Left ventricle myocardium inferior (tissue), 1 donor: Measurements from ENCODE around the gene PSMB11. TPM values are rescaled to one million over a fixed set of nuclear protein-coding genes. Genes with fewer than 3 reads are reported as not detected.

Experiments used
- DNase-seq: peaks from one replicate; pipeline ENCODE4 v3.0.0-alpha.2; 2020
- H3K27ac ChIP-seq: fragments of 200-600 bp; replicated peaks from 2 replicates; pipeline ENCODE4 v1.8.0; 2021
- H3K27me3 ChIP-seq: fragments of 200-600 bp; 2 replicates; pipeline ENCODE4 v1.8.0; 2021; ENCODE audit warnings: low read depth
- H3K36me3 ChIP-seq: fragments of 200-600 bp; 2 replicates; pipeline ENCODE4 v1.8.0; 2021
- H3K4me1 ChIP-seq: fragments of 200-600 bp; 2 replicates; pipeline ENCODE4 v1.8.0; 2021
- H3K4me3 ChIP-seq: fragments of 200-600 bp; 2 replicates; pipeline ENCODE4 v1.8.0; 2021; ENCODE audit warnings: mild to moderate bottlenecking, moderate library complexity
- H3K9me3 ChIP-seq: fragments of 200-600 bp; replicated peaks from 2 replicates; pipeline ENCODE4 v1.8.0; 2021
- CTCF ChIP-seq: fragments of 200-600 bp; IDR thresholded peaks from 2 replicates; pipeline ENCODE4 v1.8.0; 2021; ENCODE audit warnings: antibody characterized with exemption, mild to moderate bottlenecking, borderline replicate concordance
- intact Hi-C: fragments of 100-400 bp; cut with micrococcal nuclease; formaldehyde crosslinking; loops from one replicate; pipeline ENCODE4 v1.11.0; 2022
- total RNA-seq: library from RNA; stranded (reverse); fragmentation: NEBNext Ultra II Directional; extraction: Animal tissue kit (Norgen Biotek cat#: 25700); gene quantifications from one replicate; pipeline ENCODE4 v1.2.1, GENCODE V29; 2021
- donor health status: DM: no; HTN: yes; CAD: no; lungs with severe emphysema.

PSMB11 gene
- total RNA-seq, 1 donor from 2014 or later: not detected

DNA sequence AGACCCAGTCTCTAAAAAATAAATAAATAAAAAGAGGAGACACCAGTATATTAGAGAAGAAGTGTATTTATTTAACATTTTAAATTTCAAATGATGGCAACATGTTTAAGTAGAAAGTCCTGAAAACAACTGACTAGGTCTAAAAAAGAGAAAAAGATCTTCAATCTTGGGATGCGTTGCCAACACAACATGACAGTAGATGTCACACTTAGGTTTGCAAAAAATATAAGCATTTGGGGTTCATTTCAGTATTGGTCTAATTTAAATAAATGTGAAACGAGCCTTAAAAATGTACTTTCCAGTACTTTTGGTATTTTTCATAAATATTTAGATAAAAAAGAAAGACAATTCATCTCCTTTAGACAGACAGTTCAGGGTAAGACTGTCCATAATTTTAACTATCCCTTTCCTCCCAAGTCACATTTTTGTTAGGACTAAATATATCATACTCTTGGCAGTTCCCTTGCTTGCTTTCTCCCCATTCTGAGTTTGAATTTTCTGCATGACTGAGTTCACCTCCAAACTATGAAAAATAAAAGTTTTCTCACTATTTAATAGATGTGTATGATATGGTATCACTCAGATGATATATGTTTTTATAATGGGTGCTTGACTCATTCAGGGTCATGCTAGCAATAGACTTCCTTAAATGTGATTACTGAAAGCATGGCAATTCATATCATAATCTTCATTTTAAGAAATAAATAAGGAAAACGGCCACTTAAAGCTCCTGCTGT is 36.4 kb upstream of the PSMB11 start:
- H3K9me3 ChIP-seq: no peaks in the 10 kb centered on the region
- DNase-seq: no peak
- intact Hi-C loops: no loop called here
- peaks cover 38% of the 10 kb centered on the region for H3K4me1 ChIP-seq
- no peak overlapping the region for H3K27ac ChIP-seq
- TF ChIP-seq CTCF: no peak
- H3K36me3 ChIP-seq: no peaks in the 10 kb centered on the region
- no peaks in the 10 kb centered on the region for H3K27me3 ChIP-seq
- H3K4me3 ChIP-seq: peak overlapping the region; percentile 87

- Histone ChIP-seq H3K4me1 (peaks cover 38% of the 10 kb centered on the region), H3K4me3 (peak overlapping the region; percentile 87), H3K27me3 (no peaks in the 10 kb centered on the region), H3K36me3 (no peaks in the 10 kb centered on the region), H3K9me3 (no peaks in the 10 kb centered on the region), H3K27ac (peak overlapping the region; percentile 98)
- intact Hi-C loops: no loop called here
- no peak for DNase-seq
- TF ChIP-seq CTCF: no peak
Observed at GRCh38 chr14:23006188-23006534, 35.9 kb upstream of the PSMB11 start.

- Histone ChIP-seq H3K27ac (peak overlapping the region; percentile 98), H3K27me3 (no peaks in the 10 kb centered on the region), H3K4me3 (peak overlapping the region; percentile 87), H3K9me3 (no peaks in the 10 kb centered on the region), H3K4me1 (peaks cover 38% of the 10 kb centered on the region), H3K36me3 (no peaks in the 10 kb centered on the region)
- intact Hi-C loops: no loop called here
- DNase-seq: peak; percentile 95
- peak; percentile 33 for TF ChIP-seq CTCF
Observed at GRCh38 chr14:23006544-23007419, 35.2 kb upstream of the PSMB11 start.

GRCh38 chr14:23008831-23009230 is 33.2 kb upstream of the PSMB11 start:
- no peak overlapping the region for H3K27ac ChIP-seq
- H3K27me3 ChIP-seq: no peaks in the 10 kb centered on the region
- no peak for DNase-seq
- H3K36me3 ChIP-seq: no peaks in the 10 kb centered on the region
- H3K4me1 ChIP-seq: peaks cover 38% of the 10 kb centered on the region
- no peak overlapping the region for H3K4me3 ChIP-seq
- intact Hi-C loops: no loop called here
- no peak for TF ChIP-seq CTCF
- H3K9me3 ChIP-seq: no peaks in the 10 kb centered on the region

GRCh38 chr14:23009483-23009938 is 32.5 kb upstream of the PSMB11 start:
- H3K4me3 ChIP-seq: peak overlapping the region; percentile 67
- H3K27ac ChIP-seq: peak overlapping the region; percentile 82
- no peak for DNase-seq
- H3K36me3 ChIP-seq: no peaks in the 10 kb centered on the region
- no peaks in the 10 kb centered on the region for H3K27me3 ChIP-seq
- intact Hi-C loops: no loop called here
- no peak for TF ChIP-seq CTCF
- H3K9me3 ChIP-seq: no peaks in the 10 kb centered on the region
- H3K4me1 ChIP-seq: peaks cover 38% of the 10 kb centered on the region
